Activated CD4-positive, alpha-beta T cell treated with anti-CD3 and anti-CD28 coated beads, Interleukin-2, Interleukin-6, amounts not matched to agents 100 ng/mL and 50 ng/mL, durations not matched to agents 16 hours and 8 hours (primary cell): ENCODE data around the gene CRK.
"Not testable (repeated sequence)": the region's sequence is repeated elsewhere in the genome, so short reads cannot be mapped to it uniquely, and the experiment has no call there.

Experiments
- DNase-seq: peaks from one replicate; pipeline ENCODE4 v3.0.0-alpha.2; 2020

The CRK gene

GRCh38 chr17:1379930-1380313 lies 76.1 kb downstream of the CRK start:
- DNase-seq: peak; percentile 50

GRCh38 chr17:1379208-1379929 lies 76.7 kb downstream of the CRK start:
- no peak for DNase-seq

GRCh38 chr17:1378476-1378860 lies 77.6 kb downstream of the CRK start:
- DNase-seq: not testable (repeated sequence)

GRCh38 chr17:1377334-1377733 lies 78.7 kb downstream of the CRK start:
- DNase-seq: no peak

GRCh38 chr17:1376061-1376460 lies 80.0 kb downstream of the CRK start:
- peak; percentile 24 for DNase-seq

- DNase-seq: peak; percentile 34
Measured at GRCh38 chr17:1375615-1376014, 80.4 kb downstream of the CRK start.

- peak; percentile 22 for DNase-seq
Measured at GRCh38 chr17:1374431-1375177, 81.4 kb downstream of the CRK start.

- DNase-seq: no peak
Measured at GRCh38 chr17:1373707-1374237, 82.3 kb downstream of the CRK start.

GRCh38 chr17:1372618-1373017 lies 83.4 kb downstream of the CRK start:
- no peak for DNase-seq

GRCh38 chr17:1371893-1372590 lies 84.0 kb downstream of the CRK start:
- no peak for DNase-seq
